ENCODE data around the gene KRTAP4-5.

DNA sequence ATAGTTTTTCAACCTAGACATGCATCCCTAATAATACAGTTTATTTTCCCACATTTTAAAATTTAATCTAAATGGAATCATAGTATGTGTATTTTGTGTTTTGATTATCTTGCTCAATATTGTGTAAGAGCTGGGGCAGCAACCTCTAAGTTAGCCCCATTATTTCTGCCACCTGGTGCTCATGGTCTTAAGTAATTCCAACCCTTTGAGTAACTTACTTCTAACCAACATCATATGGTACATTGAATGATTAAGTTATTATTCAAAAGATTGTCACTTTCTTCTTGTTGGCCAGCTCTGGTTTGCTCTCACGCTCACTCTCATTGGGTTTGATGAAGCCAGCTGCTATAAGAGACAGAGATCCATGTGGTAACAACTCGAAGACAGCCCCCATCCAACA is 22.3 kb upstream of the KRTAP4-5 start:
- TF ChIP-seq, protein P1, sequence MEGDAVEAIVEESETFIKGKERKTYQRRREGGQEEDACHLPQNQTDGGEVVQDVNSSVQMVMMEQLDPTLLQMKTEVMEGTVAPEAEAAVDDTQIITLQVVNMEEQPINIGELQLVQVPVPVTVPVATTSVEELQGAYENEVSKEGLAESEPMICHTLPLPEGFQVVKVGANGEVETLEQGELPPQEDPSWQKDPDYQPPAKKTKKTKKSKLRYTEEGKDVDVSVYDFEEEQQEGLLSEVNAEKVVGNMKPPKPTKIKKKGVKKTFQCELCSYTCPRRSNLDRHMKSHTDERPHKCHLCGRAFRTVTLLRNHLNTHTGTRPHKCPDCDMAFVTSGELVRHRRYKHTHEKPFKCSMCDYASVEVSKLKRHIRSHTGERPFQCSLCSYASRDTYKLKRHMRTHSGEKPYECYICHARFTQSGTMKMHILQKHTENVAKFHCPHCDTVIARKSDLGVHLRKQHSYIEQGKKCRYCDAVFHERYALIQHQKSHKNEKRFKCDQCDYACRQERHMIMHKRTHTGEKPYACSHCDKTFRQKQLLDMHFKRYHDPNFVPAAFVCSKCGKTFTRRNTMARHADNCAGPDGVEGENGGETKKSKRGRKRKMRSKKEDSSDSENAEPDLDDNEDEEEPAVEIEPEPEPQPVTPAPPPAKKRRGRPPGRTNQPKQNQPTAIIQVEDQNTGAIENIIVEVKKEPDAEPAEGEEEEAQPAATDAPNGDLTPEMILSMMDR (IDR thresholded peaks at IDR 0.05; ENCODE audit: low read depth, low read length) = no peak
- no peak for TF ChIP-seq POLR2A (IDR thresholded peaks at IDR 0.05; ENCODE audit: extremely low read depth, insufficient read length)
- no peak for TF ChIP-seq MYC (IDR thresholded peaks at IDR 0.05; ENCODE audit: low read depth, low read length)
